ENCODE results near the gene NRG4. TPM values are rescaled to one million over a fixed set of nuclear protein-coding genes. Genes with fewer than 3 reads are reported as not detected.
A peak's percentile ranks its signal among the peaks of the same experiment; 100 is the strongest.
"Not testable (repeated sequence)": the region's sequence is repeated elsewhere in the genome, so short reads cannot be mapped to it uniquely, and the experiment has no call there.

Gene NRG4
- polyA plus RNA-seq, 1 donor from 2014 or later = 1.4 TPM

GRCh38 chr15:75916978-75917377, 95.2 kb downstream of the NRG4 start:
- Histone ChIP-seq H3K9me2 (ENCODE audit: insufficient read depth, low read length) (no peaks in the 10 kb centered on the region), H3K79me2 (replicated peaks; ENCODE audit: insufficient read depth, low read length) (no peaks in the 10 kb centered on the region), H3F3A (ENCODE audit: insufficient read depth, low read length, poor library complexity, severe bottlenecking) (no peaks in the 10 kb centered on the region), H3K9ac (ENCODE audit: low read length) (no peak overlapping the region), H3K9me3 (ENCODE audit: low read length) (no peaks in the 10 kb centered on the region), H2AFZ (ENCODE audit: low read depth, low read length) (no peak overlapping the region), H3K4me2 (ENCODE audit: low read length) (no peak overlapping the region), H3K27ac (ENCODE audit: low read length) (no peak overlapping the region), H3K4me3 (ENCODE audit: low read length) (no peak overlapping the region), H4K20me1 (ENCODE audit: insufficient read depth) (no peaks in the 10 kb centered on the region), H3K27me3 (ENCODE audit: insufficient read depth, low read depth, low read length) (no peaks in the 10 kb centered on the region), H3K36me3 (ENCODE audit: insufficient read depth, low read length) (no peaks in the 10 kb centered on the region)
- TF ChIP-seq, protein P1, sequence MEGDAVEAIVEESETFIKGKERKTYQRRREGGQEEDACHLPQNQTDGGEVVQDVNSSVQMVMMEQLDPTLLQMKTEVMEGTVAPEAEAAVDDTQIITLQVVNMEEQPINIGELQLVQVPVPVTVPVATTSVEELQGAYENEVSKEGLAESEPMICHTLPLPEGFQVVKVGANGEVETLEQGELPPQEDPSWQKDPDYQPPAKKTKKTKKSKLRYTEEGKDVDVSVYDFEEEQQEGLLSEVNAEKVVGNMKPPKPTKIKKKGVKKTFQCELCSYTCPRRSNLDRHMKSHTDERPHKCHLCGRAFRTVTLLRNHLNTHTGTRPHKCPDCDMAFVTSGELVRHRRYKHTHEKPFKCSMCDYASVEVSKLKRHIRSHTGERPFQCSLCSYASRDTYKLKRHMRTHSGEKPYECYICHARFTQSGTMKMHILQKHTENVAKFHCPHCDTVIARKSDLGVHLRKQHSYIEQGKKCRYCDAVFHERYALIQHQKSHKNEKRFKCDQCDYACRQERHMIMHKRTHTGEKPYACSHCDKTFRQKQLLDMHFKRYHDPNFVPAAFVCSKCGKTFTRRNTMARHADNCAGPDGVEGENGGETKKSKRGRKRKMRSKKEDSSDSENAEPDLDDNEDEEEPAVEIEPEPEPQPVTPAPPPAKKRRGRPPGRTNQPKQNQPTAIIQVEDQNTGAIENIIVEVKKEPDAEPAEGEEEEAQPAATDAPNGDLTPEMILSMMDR (IDR thresholded peaks at IDR 0.05; ENCODE audit: poor library complexity, severe bottlenecking) = no peak
- TF ChIP-seq SMC3 (conservative IDR thresholded peaks at IDR 0.05; ENCODE audit: poor library complexity) (no peak), POLR2AphosphoS5 (IDR thresholded peaks at IDR 0.05) (no peak), TAF1 (IDR thresholded peaks at IDR 0.05; ENCODE audit: low read depth) (no peak), EZH2 (IDR thresholded peaks at IDR 0.05; ENCODE audit: borderline replicate concordance, insufficient read depth, low read length, poor library complexity, severe bottlenecking) (no peak), MXI1 (conservative IDR thresholded peaks at IDR 0.05; ENCODE audit: poor library complexity, severe bottlenecking) (no peak), EP300 (conservative IDR thresholded peaks at IDR 0.05; ENCODE audit: poor library complexity, severe bottlenecking) (no peak), RAD21 (conservative IDR thresholded peaks at IDR 0.05) (no peak)
- TF ChIP-seq, protein P2, sequence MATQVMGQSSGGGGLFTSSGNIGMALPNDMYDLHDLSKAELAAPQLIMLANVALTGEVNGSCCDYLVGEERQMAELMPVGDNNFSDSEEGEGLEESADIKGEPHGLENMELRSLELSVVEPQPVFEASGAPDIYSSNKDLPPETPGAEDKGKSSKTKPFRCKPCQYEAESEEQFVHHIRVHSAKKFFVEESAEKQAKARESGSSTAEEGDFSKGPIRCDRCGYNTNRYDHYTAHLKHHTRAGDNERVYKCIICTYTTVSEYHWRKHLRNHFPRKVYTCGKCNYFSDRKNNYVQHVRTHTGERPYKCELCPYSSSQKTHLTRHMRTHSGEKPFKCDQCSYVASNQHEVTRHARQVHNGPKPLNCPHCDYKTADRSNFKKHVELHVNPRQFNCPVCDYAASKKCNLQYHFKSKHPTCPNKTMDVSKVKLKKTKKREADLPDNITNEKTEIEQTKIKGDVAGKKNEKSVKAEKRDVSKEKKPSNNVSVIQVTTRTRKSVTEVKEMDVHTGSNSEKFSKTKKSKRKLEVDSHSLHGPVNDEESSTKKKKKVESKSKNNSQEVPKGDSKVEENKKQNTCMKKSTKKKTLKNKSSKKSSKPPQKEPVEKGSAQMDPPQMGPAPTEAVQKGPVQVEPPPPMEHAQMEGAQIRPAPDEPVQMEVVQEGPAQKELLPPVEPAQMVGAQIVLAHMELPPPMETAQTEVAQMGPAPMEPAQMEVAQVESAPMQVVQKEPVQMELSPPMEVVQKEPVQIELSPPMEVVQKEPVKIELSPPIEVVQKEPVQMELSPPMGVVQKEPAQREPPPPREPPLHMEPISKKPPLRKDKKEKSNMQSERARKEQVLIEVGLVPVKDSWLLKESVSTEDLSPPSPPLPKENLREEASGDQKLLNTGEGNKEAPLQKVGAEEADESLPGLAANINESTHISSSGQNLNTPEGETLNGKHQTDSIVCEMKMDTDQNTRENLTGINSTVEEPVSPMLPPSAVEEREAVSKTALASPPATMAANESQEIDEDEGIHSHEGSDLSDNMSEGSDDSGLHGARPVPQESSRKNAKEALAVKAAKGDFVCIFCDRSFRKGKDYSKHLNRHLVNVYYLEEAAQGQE (IDR thresholded peaks at IDR 0.05; ENCODE audit: borderline replicate concordance) = no peak

DNA sequence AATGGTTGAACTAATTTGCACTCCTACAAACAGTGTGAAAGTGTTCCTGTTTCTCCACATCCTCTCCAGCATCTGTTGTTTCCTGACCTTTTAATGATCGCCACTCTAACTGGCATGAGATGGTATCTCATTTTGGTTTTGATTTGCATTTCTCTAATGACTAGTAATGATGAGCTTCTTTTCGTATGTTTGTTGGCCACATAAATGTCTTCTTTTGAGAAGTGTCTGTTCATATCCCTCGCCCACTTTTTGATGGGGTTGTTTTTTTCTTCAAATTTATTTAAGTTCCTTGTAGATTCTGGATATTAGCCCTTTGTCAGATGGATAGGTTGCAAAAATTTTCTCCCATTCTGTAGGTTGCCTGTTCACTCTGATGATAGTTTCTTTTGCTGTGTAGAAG, 101.9 kb downstream of the NRG4 start:
- not testable (repeated sequence) for H3K9ac ChIP-seq (ENCODE audit: low read length)

GRCh38 chr15:75905231-75905630, 107.0 kb downstream of the NRG4 start:
- H3K36me3 ChIP-seq (ENCODE audit: insufficient read depth, low read length) = no peaks in the 10 kb centered on the region
- H3K79me2 ChIP-seq (replicated peaks; ENCODE audit: insufficient read depth, low read length) = peaks cover 23% of the 10 kb centered on the region
- peaks cover 5% of the 10 kb centered on the region for H3F3A ChIP-seq (ENCODE audit: insufficient read depth, low read length, poor library complexity, severe bottlenecking)
- H3K27me3 ChIP-seq (ENCODE audit: insufficient read depth, low read depth, low read length) = no peaks in the 10 kb centered on the region
- no peak overlapping the region for H3K4me2 ChIP-seq (ENCODE audit: low read length)
- no peaks in the 10 kb centered on the region for H3K9me2 ChIP-seq (ENCODE audit: insufficient read depth, low read length)
- TF ChIP-seq, protein P2 (IDR thresholded peaks at IDR 0.05; ENCODE audit: borderline replicate concordance) = no peak
- TF ChIP-seq RAD21 (conservative IDR thresholded peaks at IDR 0.05) (no peak), EZH2 (IDR thresholded peaks at IDR 0.05; ENCODE audit: borderline replicate concordance, insufficient read depth, low read length, poor library complexity, severe bottlenecking) (no peak)
- no peaks in the 10 kb centered on the region for H3K9me3 ChIP-seq (ENCODE audit: low read length)
- no peak overlapping the region for H3K9ac ChIP-seq (ENCODE audit: low read length)
- peak overlapping the region; percentile 98 for H3K4me3 ChIP-seq (ENCODE audit: low read length)
- no peak overlapping the region for H3K27ac ChIP-seq (ENCODE audit: low read length)
- no peak overlapping the region for H2AFZ ChIP-seq (ENCODE audit: low read depth, low read length)
- no peaks in the 10 kb centered on the region for H4K20me1 ChIP-seq (ENCODE audit: insufficient read depth)

More for the DNA sequence above, 101.9 kb downstream of the NRG4 start:
- H3F3A ChIP-seq (ENCODE audit: insufficient read depth, low read length, poor library complexity, severe bottlenecking); H3K27ac ChIP-seq (ENCODE audit: low read length); H3K9me2 ChIP-seq (ENCODE audit: insufficient read depth, low read length); H4K20me1 ChIP-seq (ENCODE audit: insufficient read depth); H3K36me3 ChIP-seq (ENCODE audit: insufficient read depth, low read length); H3K27me3 ChIP-seq (ENCODE audit: insufficient read depth, low read depth, low read length); H2AFZ ChIP-seq (ENCODE audit: low read depth, low read length); H3K4me2 ChIP-seq (ENCODE audit: low read length); H3K4me3 ChIP-seq (ENCODE audit: low read length); H3K9me3 ChIP-seq (ENCODE audit: low read length): not testable (repeated sequence)
- peaks cover 22% of the 10 kb centered on the region for H3K79me2 ChIP-seq (replicated peaks; ENCODE audit: insufficient read depth, low read length)

Data from neural cell (in vitro differentiated cells).